Activated CD4-positive, alpha-beta T cell treated with anti-CD3 and anti-CD28 coated beads for 24 hours (primary cell): ENCODE results near the gene OR2V2.
"Not testable (repeated sequence)": the region's sequence is repeated elsewhere in the genome, so short reads cannot be mapped to it uniquely, and the experiment has no call there.

ENCODE experiments used
- DNase-seq, 2 donors: peaks; one replicate each; pipeline ENCODE4 v3.0.0-alpha.2; 2020; ENCODE audit warnings: low read depth in 2 of 2

The OR2V2 gene

GRCh38 chr5:181145133-181145532 lies 2.3 kb upstream of the OR2V2 start:
- no peak for DNase-seq

GRCh38 chr5:181149355-181149754 lies 2.0 kb downstream of the OR2V2 start:
- no peak for DNase-seq

GRCh38 chr5:181149806-181150733 lies 2.7 kb downstream of the OR2V2 start:
- no peak for DNase-seq

GRCh38 chr5:181151146-181151545 lies 3.8 kb downstream of the OR2V2 start:
- no peak for DNase-seq

GRCh38 chr5:181152406-181152805 lies 5.0 kb downstream of the OR2V2 start:
- DNase-seq: no peak

GRCh38 chr5:181153814-181154213 lies 6.4 kb downstream of the OR2V2 start:
- no peak for DNase-seq

GRCh38 chr5:181156758-181157157 lies 9.4 kb downstream of the OR2V2 start:
- no peak for DNase-seq

- DNase-seq: no peak
Observed at GRCh38 chr5:181158869-181159268, 11.5 kb downstream of the OR2V2 start.

GRCh38 chr5:181159286-181160151 lies 12.1 kb downstream of the OR2V2 start:
- peak; percentile 91 to 96 for DNase-seq

GRCh38 chr5:181160152-181160754 lies 12.9 kb downstream of the OR2V2 start:
- peak; percentile 69 to 75 for DNase-seq

- DNase-seq: not testable (repeated sequence)
Observed at GRCh38 chr5:181160755-181161533, 13.6 kb downstream of the OR2V2 start.

GRCh38 chr5:181161534-181162175 lies 14.3 kb downstream of the OR2V2 start:
- no peak for DNase-seq

GRCh38 chr5:181163487-181164075 lies 16.2 kb downstream of the OR2V2 start:
- DNase-seq: no peak

- no peak for DNase-seq
Observed at GRCh38 chr5:181164076-181164952, 16.9 kb downstream of the OR2V2 start.

- no peak for DNase-seq
Observed at GRCh38 chr5:181166812-181167733, 19.7 kb downstream of the OR2V2 start.

- no peak for DNase-seq
Observed at GRCh38 chr5:181167814-181168488, 20.6 kb downstream of the OR2V2 start.

GRCh38 chr5:181168595-181169118 lies 21.3 kb downstream of the OR2V2 start:
- DNase-seq: no peak
